GM23338 (cell line): Measurements from ENCODE around the gene PEA15. TPM values are rescaled to one million over a fixed set of nuclear protein-coding genes. Genes with fewer than 3 reads are reported as not detected.

Experiments
- ATAC-seq: fragments of 200-7000 bp; cut with Tn5 transposase; 3 replicates; pipeline ENCODE4 v1.9.1; 2020
- DNase-seq: peaks from one replicate; pipeline ENCODE4 v3.0.0-alpha.2; 2015; ENCODE audit warnings: low spot score
- H2AFZ ChIP-seq: fragments of 200-600 bp; sonication (generic); 2 replicates; pipeline ENCODE4 v1.8.0; 2016; ENCODE audit warnings: antibody characterized with exemption, mild to moderate bottlenecking, moderate library complexity
- H3F3A ChIP-seq: fragments of 200-600 bp; sonication (generic); replicated peaks from 2 replicates; pipeline ENCODE4 v1.8.0; 2017; ENCODE audit warnings: antibody characterized with exemption, mixed run types, low read depth
- H3K27ac ChIP-seq: fragments of 200-600 bp; sonication (generic); 2 replicates; pipeline ENCODE4 v1.6.1; 2016; ENCODE audit warnings: low read depth
- H3K27me3 ChIP-seq: fragments of 200-600 bp; sonication (generic); 2 replicates; pipeline ENCODE4 v1.8.0; 2016; ENCODE audit warnings: mild to moderate bottlenecking, mixed run types, moderate library complexity; ENCODE audit not compliant: insufficient read depth
- H3K36me3 ChIP-seq: fragments of 200-600 bp; sonication (generic); 2 replicates; pipeline ENCODE4 v1.8.0; 2016; ENCODE audit warnings: mild to moderate bottlenecking; ENCODE audit not compliant: insufficient read depth
- H3K4me1 ChIP-seq: fragments of 200-600 bp; sonication (generic); 2 replicates; pipeline ENCODE4 v1.8.0; 2016; ENCODE audit warnings: mild to moderate bottlenecking, moderate library complexity; ENCODE audit not compliant: insufficient read depth
- H3K4me2 ChIP-seq: fragments of 200-600 bp; sonication (generic); 2 replicates; pipeline ENCODE4 v1.7.1; 2017; ENCODE audit warnings: mixed run types
- H3K4me3 ChIP-seq: fragments of 200-600 bp; sonication (generic); 2 replicates; pipeline ENCODE4 v1.6.1; 2016; ENCODE audit warnings: mixed run types
- H3K79me2 ChIP-seq: fragments of 200-600 bp; sonication (generic); replicated peaks from 2 replicates; pipeline ENCODE4 v1.8.0; 2017; ENCODE audit warnings: mild to moderate bottlenecking; ENCODE audit not compliant: insufficient read depth
- H3K9me2 ChIP-seq: fragments of 200-600 bp; sonication (generic); 2 replicates; pipeline ENCODE4 v1.8.0; 2017; ENCODE audit not compliant: insufficient read depth
- H4K20me1 ChIP-seq: fragments of 200-600 bp; sonication (generic); replicated peaks from 2 replicates; pipeline ENCODE4 v1.8.0; 2017; ENCODE audit warnings: mild to moderate bottlenecking; ENCODE audit not compliant: insufficient read depth
- H3K27ac Mint-ChIP-seq: 2 replicates; pipeline ENCODE4 v1.8.0; 2020; ENCODE audit warnings: inconsistent platforms, mild to moderate bottlenecking, moderate library complexity, mixed read lengths
- H3K27me3 Mint-ChIP-seq: 3 replicates; pipeline ENCODE4 v1.8.0; 2022; ENCODE audit warnings: low read depth, mild to moderate bottlenecking, moderate library complexity, mixed read lengths, inconsistent platforms; ENCODE audit not compliant: insufficient read depth, poor library complexity
- H3K36me3 Mint-ChIP-seq: 3 replicates; pipeline ENCODE4 v1.8.0; 2021; ENCODE audit warnings: low read depth, mild to moderate bottlenecking, inconsistent platforms, moderate library complexity, mixed read lengths
- H3K4me1 Mint-ChIP-seq: 3 replicates; pipeline ENCODE4 v1.8.0; 2020; ENCODE audit warnings: mild to moderate bottlenecking, inconsistent platforms, mixed read lengths
- H3K4me3 Mint-ChIP-seq: 3 replicates; pipeline ENCODE4 v1.8.0; 2021; ENCODE audit warnings: moderate library complexity, mild to moderate bottlenecking, inconsistent platforms, mixed read lengths
- H3K9me3 Mint-ChIP-seq: 3 replicates; pipeline ENCODE4 v1.8.0; 2020; ENCODE audit warnings: moderate library complexity, mild to moderate bottlenecking, inconsistent platforms, mixed read lengths
- CREB1 ChIP-seq: fragments of 250-450 bp; sonication (Bioruptor Pico); IDR thresholded peaks from 2 replicates; pipeline ENCODE4 v1.5.0; 2020; ENCODE audit warnings: low read depth, mild to moderate bottlenecking, moderate library complexity
- EZH2 ChIP-seq: fragments of 200-600 bp; sonication (generic); IDR thresholded peaks from one replicate; pipeline ENCODE4 v1.8.0; 2017; ENCODE audit warnings: antibody characterized with exemption, mild to moderate bottlenecking, low read depth; ENCODE audit not compliant: unreplicated experiment
- JUNB ChIP-seq: IDR thresholded peaks from one replicate; pipeline ENCODE4 v1.6.1; 2016; ENCODE audit warnings: antibody characterized with exemption; ENCODE audit not compliant: unreplicated experiment
- NANOG ChIP-seq: IDR thresholded peaks from 2 replicates; pipeline ENCODE4 v1.6.1; 2016; ENCODE audit warnings: antibody characterized with exemption, borderline replicate concordance
- STAT1 ChIP-seq: IDR thresholded peaks from one replicate; pipeline ENCODE4 v1.6.1; 2016; ENCODE audit warnings: antibody characterized with exemption; ENCODE audit not compliant: unreplicated experiment
- ZNF114 ChIP-seq: fragments of 250-450 bp; sonication (Bioruptor Pico); IDR thresholded peaks from 2 replicates; pipeline ENCODE4 v1.5.0; 2020; ENCODE audit warnings: mild to moderate bottlenecking, moderate library complexity
- polyA plus RNA-seq: library from polyadenylated mRNA; unstranded; fragments of >200 nt; fragmentation: Nextera tagmentation; extraction: Ambion mirVana; gene quantifications from 2 replicates; pipeline ENCODE4 v1.2.1, GENCODE V29; 2016
- total RNA-seq: library from RNA; depleted of rRNA; stranded (reverse); fragments of >200 nt; shearing (Covaris generic); gene quantifications from 2 replicates; pipeline ENCODE4 v1.2.3, GENCODE V29; 2014
- TF ChIP-seq, protein P1 (sequence below): fragments of 250-450 bp; sonication (Bioruptor Pico); IDR thresholded peaks from 2 replicates; pipeline ENCODE4 v1.5.0; 2020; ENCODE audit warnings: mild to moderate bottlenecking, moderate library complexity
- TF ChIP-seq, protein P2 (sequence below), 2 experiments: fragments of 200-600 bp in 1 of 2; sonication (generic) in 1 of 2; conservative IDR thresholded peaks; 2 replicates each; pipeline versions ENCODE4 v1.5.1 to v1.6.1; 2016 to 2017; ENCODE audit warnings: antibody characterized with exemption in 2 of 2, low read depth in 2 of 2, mild to moderate bottlenecking in 2 of 2, moderate library complexity in 1 of 2
- TF ChIP-seq, protein P3 (sequence below): IDR thresholded peaks from 2 replicates; pipeline ENCODE4 v1.6.1; 2016; ENCODE audit warnings: antibody characterized with exemption

Gene PEA15
- total and polyA plus RNA-seq, 2 experiments from 2014 or later: 60.3 to 80.8 TPM

DNA sequence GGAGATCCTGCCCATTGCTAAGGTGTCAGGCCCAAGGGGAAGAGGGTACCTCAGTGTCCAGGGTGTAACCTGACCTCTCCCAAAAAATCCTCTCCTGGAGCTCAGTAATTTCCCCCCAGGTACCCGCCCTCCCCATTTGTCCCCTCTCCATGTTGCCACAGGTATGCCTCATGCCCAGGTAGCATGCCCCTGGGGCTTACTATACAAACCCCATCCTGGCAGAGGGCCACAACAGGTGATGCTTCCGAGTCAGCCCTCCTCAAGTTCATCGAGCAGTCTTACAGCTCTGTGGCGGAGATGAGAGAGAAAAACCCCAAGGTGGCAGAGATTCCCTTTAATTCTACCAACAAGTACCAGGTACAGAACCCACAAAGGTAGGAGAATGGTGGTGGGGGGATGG, 38.1 kb upstream of the PEA15 start (continued):
- TF ChIP-seq, protein P1, sequence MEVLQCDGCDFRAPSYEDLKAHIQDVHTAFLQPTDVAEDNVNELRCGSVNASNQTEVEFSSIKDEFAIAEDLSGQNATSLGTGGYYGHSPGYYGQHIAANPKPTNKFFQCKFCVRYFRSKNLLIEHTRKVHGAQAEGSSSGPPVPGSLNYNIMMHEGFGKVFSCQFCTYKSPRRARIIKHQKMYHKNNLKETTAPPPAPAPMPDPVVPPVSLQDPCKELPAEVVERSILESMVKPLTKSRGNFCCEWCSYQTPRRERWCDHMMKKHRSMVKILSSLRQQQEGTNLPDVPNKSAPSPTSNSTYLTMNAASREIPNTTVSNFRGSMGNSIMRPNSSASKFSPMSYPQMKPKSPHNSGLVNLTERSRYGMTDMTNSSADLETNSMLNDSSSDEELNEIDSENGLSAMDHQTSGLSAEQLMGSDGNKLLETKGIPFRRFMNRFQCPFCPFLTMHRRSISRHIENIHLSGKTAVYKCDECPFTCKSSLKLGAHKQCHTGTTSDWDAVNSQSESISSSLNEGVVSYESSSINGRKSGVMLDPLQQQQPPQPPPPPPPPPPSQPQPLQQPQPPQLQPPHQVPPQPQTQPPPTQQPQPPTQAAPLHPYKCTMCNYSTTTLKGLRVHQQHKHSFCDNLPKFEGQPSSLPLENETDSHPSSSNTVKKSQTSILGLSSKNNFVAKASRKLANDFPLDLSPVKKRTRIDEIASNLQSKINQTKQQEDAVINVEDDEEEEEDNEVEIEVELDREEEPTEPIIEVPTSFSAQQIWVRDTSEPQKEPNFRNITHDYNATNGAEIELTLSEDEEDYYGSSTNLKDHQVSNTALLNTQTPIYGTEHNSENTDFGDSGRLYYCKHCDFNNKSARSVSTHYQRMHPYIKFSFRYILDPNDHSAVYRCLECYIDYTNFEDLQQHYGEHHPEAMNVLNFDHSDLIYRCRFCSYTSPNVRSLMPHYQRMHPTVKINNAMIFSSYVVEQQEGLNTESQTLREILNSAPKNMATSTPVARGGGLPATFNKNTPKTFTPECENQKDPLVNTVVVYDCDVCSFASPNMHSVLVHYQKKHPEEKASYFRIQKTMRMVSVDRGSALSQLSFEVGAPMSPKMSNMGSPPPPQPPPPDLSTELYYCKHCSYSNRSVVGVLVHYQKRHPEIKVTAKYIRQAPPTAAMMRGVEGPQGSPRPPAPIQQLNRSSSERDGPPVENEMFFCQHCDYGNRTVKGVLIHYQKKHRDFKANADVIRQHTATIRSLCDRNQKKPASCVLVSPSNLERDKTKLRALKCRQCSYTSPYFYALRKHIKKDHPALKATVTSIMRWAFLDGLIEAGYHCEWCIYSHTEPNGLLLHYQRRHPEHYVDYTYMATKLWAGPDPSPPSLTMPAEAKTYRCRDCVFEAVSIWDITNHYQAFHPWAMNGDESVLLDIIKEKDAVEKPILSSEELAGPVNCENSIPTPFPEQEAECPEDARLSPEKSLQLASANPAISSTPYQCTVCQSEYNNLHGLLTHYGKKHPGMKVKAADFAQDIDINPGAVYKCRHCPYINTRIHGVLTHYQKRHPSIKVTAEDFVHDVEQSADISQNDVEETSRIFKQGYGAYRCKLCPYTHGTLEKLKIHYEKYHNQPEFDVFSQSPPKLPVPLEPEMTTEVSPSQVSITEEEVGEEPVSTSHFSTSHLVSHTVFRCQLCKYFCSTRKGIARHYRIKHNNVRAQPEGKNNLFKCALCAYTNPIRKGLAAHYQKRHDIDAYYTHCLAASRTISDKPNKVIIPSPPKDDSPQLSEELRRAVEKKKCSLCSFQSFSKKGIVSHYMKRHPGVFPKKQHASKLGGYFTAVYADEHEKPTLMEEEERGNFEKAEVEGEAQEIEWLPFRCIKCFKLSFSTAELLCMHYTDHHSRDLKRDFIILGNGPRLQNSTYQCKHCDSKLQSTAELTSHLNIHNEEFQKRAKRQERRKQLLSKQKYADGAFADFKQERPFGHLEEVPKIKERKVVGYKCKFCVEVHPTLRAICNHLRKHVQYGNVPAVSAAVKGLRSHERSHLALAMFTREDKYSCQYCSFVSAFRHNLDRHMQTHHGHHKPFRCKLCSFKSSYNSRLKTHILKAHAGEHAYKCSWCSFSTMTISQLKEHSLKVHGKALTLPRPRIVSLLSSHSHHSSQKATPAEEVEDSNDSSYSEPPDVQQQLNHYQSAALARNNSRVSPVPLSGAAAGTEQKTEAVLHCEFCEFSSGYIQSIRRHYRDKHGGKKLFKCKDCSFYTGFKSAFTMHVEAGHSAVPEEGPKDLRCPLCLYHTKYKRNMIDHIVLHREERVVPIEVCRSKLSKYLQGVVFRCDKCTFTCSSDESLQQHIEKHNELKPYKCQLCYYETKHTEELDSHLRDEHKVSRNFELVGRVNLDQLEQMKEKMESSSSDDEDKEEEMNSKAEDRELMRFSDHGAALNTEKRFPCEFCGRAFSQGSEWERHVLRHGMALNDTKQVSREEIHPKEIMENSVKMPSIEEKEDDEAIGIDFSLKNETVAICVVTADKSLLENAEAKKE (CRISPR knock-in tag): no peak
- TF ChIP-seq JUNB (no peak), STAT1 (no peak)

DNA sequence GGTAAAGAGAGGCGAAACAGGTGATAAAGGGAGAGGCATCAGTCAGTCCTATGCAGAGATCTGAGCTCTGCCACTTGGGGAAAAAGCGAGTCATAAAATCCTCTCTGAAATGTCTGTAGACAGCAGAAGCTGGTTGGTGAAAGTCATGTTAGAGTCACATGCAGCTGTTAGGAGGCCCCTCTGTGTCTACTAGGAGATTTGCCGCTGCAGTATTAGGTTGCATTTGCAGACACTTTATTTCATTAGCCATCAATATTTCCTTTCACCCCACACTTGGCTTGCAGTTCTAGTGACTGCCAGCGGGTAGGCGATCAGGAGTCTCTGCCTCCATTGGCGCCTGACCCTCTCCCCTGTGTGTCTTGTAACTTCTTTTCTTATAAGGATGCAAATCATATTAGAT, 37.6 kb upstream of the PEA15 start:
- Histone ChIP-seq H3K4me1 (peaks cover 52% of the 10 kb centered on the region), H3K27ac (no peak overlapping the region), H3K4me2 (peak overlapping the region; percentile 9), H3K36me3 (no peaks in the 10 kb centered on the region), H3K79me2 (no peaks in the 10 kb centered on the region), H3K9me2 (no peaks in the 10 kb centered on the region), H3F3A (peaks cover 20% of the 10 kb centered on the region), H3K4me3 (no peak overlapping the region), H4K20me1 (no peaks in the 10 kb centered on the region), H3K27me3 (no peaks in the 10 kb centered on the region), H2AFZ (no peak overlapping the region)
- DNase-seq: peak; percentile 51
- H3K4me3 Mint-ChIP-seq: no peak overlapping the region
- H3K9me3 Mint-ChIP-seq: no peaks in the 10 kb centered on the region
- peaks cover 59% of the 10 kb centered on the region for H3K4me1 Mint-ChIP-seq
- peaks cover 20% of the 10 kb centered on the region for H3K27me3 Mint-ChIP-seq
- ATAC-seq: no peak
- no peaks in the 10 kb centered on the region for H3K36me3 Mint-ChIP-seq
- H3K27ac Mint-ChIP-seq: no peak overlapping the region; the same call in 1 of the 2 replicates
- TF ChIP-seq ZNF114 (CRISPR knock-in tag): no peak
- no peak for TF ChIP-seq CREB1
- TF ChIP-seq, protein P2, sequence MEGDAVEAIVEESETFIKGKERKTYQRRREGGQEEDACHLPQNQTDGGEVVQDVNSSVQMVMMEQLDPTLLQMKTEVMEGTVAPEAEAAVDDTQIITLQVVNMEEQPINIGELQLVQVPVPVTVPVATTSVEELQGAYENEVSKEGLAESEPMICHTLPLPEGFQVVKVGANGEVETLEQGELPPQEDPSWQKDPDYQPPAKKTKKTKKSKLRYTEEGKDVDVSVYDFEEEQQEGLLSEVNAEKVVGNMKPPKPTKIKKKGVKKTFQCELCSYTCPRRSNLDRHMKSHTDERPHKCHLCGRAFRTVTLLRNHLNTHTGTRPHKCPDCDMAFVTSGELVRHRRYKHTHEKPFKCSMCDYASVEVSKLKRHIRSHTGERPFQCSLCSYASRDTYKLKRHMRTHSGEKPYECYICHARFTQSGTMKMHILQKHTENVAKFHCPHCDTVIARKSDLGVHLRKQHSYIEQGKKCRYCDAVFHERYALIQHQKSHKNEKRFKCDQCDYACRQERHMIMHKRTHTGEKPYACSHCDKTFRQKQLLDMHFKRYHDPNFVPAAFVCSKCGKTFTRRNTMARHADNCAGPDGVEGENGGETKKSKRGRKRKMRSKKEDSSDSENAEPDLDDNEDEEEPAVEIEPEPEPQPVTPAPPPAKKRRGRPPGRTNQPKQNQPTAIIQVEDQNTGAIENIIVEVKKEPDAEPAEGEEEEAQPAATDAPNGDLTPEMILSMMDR (conservative IDR thresholded peaks at IDR 0.05; ENCODE audit: low read depth in 2 of 2): peak; percentile 49 to 59
- TF ChIP-seq EZH2: no peak
- no peak for TF ChIP-seq NANOG
- TF ChIP-seq, protein P3, sequence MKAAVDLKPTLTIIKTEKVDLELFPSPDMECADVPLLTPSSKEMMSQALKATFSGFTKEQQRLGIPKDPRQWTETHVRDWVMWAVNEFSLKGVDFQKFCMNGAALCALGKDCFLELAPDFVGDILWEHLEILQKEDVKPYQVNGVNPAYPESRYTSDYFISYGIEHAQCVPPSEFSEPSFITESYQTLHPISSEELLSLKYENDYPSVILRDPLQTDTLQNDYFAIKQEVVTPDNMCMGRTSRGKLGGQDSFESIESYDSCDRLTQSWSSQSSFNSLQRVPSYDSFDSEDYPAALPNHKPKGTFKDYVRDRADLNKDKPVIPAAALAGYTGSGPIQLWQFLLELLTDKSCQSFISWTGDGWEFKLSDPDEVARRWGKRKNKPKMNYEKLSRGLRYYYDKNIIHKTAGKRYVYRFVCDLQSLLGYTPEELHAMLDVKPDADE: no peak
